Esophagus squamous epithelium (tissue), 5 donors: ENCODE measurements around the gene GABBR2. TPM values are rescaled to one million over a fixed set of nuclear protein-coding genes. Genes with fewer than 3 reads are reported as not detected.

Experiments
- DNase-seq: peaks from one replicate; lab custom pipeline; 2025; lab: John Stamatoyannopoulos, UW
- H3K27ac ChIP-seq, 4 donors: fragments of 200-600 bp; sonication (generic); one replicate each; pipeline ENCODE4 v1.5.1; 2016 to 2019; ENCODE audit warnings: mild to moderate bottlenecking in 1 of 4
- H3K27me3 ChIP-seq, 4 donors: fragments of 200-600 bp; sonication (generic); 1 replicate in 3 of 4; 2 replicates in 1 of 4; pipeline versions ENCODE4 v1.5.1 to v1.6.0; 2017 to 2021; ENCODE audit warnings: antibody characterized with exemption in 1 of 4
- H3K36me3 ChIP-seq, 3 donors: fragments of 200-600 bp; sonication (generic); one replicate each; pipeline ENCODE4 v1.5.1; 2016 to 2019
- H3K4me1 ChIP-seq, 3 donors: fragments of 200-600 bp; sonication (generic); one replicate each; pipeline ENCODE4 v1.5.1; 2017 to 2019
- H3K4me3 ChIP-seq, 4 donors: fragments of 200-600 bp; sonication (generic); 1 replicate in 3 of 4; 2 replicates in 1 of 4; pipeline ENCODE4 v1.5.1; 2016 to 2019; ENCODE audit warnings: mild to moderate bottlenecking in 2 of 4, moderate library complexity in 1 of 4
- H3K9me3 ChIP-seq, 3 donors: fragments of 200-600 bp; sonication (generic); one replicate each; pipeline ENCODE4 v1.5.1; 2016 to 2019
- POLR2A ChIP-seq, 4 donors: fragments of 450-650 bp; IDR thresholded peaks; one replicate each; pipeline ENCODE4 v1.6.1; 2017; ENCODE audit warnings: antibody characterized with exemption in 4 of 4, mild to moderate bottlenecking in 4 of 4, moderate library complexity in 3 of 4
- WGBS, 2 donors: methylation state at CpG; one replicate each; pipeline ENCODE4 v1.1.5; 2018; 5-methylcytosine and 5-hydroxymethylcytosine counted together
- intact Hi-C: fragments of 100-400 bp; cut with DNase I; formaldehyde crosslinking; loops from one replicate; pipeline ENCODE4 v1.15.0; 2022
- total RNA-seq, 4 donors: library from RNA; depleted of rRNA; stranded (reverse); fragments of >200 nt; gene quantifications; one replicate each; pipeline ENCODE4 v1.1.0, GENCODE V29; 2016
- TF ChIP-seq, protein P1 (sequence below), 6 experiments: fragments of 450-650 bp in 4 of 6; fragments of 200-600 bp in 2 of 6; sonication (generic) in 2 of 6; IDR thresholded peaks; one replicate each; pipeline ENCODE4 v1.5.1; 2016 to 2019; ENCODE audit warnings: antibody characterized with exemption in 6 of 6, mild to moderate bottlenecking in 4 of 6, moderate library complexity in 4 of 6
- donor health status: DM: yes; HTN: yes; CAD: no.

Gene GABBR2
- total RNA-seq, 4 donors from 2014 or later = not detected

DNA sequence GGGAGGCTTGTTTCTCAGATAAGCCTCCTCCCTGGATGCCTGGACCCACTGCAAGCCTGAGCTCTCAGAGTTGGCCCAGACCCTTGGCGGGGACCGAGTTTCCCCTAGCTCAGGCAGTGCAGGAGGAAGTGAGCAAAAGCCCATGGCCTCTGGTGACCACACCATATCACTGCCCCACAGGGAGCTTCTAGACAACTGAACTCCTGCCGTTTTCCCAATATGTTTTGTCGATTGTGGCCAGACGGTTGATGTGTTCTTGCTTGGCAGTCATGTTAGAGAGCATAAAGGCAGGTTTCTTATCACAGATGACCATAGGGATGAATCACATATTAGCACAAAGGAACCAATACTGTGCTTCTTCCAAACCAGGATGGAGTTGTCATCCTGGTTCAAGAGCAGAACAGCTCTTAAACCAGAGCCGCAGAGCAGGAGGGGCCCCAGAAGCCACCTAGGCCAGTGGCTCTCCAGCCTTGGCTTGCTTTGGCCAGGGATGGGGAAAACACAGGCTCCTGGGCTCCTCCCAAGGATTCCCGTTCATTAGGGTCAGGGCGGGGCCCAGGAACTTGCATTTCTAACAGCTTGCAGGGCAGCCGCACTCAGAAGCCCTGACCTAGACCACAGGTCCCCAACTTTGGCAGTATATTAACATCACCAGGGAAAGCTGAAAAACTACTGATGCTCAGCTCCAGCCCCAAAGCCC is 340.2 kb downstream of the GABBR2 start:
- 77 to 91% methylated on average over 4 to 6 of the region's 9 CpGs for WGBS, 2 donors
- no peak overlapping the region for H3K27ac ChIP-seq
- intact Hi-C loops = no loop called here
- H3K9me3 ChIP-seq = peaks cover 0 to 17% (median 11%) of the 10 kb centered on the region in 3 donors
- H3K4me3 ChIP-seq = no peak overlapping the region
- H3K36me3 ChIP-seq = no peaks in the 10 kb centered on the region
- no peak for TF ChIP-seq POLR2A (IDR thresholded peaks at IDR 0.05)
- TF ChIP-seq, protein P1, sequence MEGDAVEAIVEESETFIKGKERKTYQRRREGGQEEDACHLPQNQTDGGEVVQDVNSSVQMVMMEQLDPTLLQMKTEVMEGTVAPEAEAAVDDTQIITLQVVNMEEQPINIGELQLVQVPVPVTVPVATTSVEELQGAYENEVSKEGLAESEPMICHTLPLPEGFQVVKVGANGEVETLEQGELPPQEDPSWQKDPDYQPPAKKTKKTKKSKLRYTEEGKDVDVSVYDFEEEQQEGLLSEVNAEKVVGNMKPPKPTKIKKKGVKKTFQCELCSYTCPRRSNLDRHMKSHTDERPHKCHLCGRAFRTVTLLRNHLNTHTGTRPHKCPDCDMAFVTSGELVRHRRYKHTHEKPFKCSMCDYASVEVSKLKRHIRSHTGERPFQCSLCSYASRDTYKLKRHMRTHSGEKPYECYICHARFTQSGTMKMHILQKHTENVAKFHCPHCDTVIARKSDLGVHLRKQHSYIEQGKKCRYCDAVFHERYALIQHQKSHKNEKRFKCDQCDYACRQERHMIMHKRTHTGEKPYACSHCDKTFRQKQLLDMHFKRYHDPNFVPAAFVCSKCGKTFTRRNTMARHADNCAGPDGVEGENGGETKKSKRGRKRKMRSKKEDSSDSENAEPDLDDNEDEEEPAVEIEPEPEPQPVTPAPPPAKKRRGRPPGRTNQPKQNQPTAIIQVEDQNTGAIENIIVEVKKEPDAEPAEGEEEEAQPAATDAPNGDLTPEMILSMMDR (IDR thresholded peaks at IDR 0.05) = no peak
- H3K4me1 ChIP-seq = no peaks in the 10 kb centered on the region
- no peak for DNase-seq
- no peaks in the 10 kb centered on the region for H3K27me3 ChIP-seq

DNA sequence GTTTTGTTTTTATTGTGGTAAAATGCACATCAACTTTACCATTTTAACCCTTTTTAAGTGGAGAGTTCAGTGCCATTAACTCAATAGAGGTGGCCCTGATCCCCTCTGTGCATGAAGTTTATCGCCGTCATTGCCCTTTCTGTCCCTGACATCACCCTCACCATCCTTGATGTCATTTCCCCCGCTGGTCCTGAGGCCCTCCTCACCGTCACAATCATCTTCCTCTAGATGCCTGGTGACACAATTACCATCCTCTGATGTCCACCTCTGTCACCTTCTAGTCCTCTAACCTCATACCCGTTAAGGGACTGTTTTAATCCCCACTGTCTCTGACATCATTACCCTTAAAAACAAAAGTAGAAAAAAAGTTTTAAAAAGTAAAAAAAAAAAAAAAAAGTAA is 340.8 kb downstream of the GABBR2 start:
- Histone ChIP-seq H3K4me3 (no peak overlapping the region), H3K27me3 (no peaks in the 10 kb centered on the region), H3K27ac (no peak overlapping the region), H3K4me1 (no peaks in the 10 kb centered on the region), H3K9me3 (peaks cover 0 to 17% (median 11%) of the 10 kb centered on the region in 3 donors), H3K36me3 (no peaks in the 10 kb centered on the region)
- 75 to 77% methylated on average over 5 of the region's 5 CpGs for whole genome bisulfite sequencing, 2 donors
- no peak for DNase-seq
- intact Hi-C loops = no loop called here
- TF ChIP-seq POLR2A (IDR thresholded peaks at IDR 0.05) = no peak
- TF ChIP-seq, protein P1 (IDR thresholded peaks at IDR 0.05) = no peak

DNA sequence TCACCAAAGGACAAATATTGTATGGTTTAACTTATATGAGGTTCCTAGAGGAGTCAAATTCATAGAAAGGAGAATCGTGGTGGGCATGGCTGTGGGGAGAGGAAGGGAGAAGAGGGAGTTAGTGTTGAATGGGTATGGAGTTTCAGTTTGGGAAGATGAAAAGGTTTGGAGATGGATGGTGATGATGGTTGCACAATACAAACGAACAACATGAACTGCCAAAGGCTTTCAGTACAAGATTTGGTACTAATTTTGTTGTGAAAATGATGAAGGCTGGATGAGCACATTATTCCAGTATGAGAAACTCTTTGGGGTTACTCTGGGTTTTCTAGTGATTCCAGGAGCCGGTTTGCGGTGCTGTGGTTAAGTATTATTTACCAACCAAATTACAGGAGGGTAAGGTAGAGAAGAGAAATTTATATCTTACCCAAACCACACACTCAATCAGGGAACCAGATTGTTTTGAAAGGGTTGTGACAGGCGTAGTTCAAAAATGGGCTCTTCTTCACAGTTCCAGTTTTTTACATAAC is 341.3 kb downstream of the GABBR2 start:
- no peaks in the 10 kb centered on the region for H3K4me1 ChIP-seq
- H3K36me3 ChIP-seq = no peaks in the 10 kb centered on the region
- H3K4me3 ChIP-seq = no peak overlapping the region
- intact Hi-C loops = no loop called here
- TF ChIP-seq, protein P1 (IDR thresholded peaks at IDR 0.05) = no peak
- no peak for TF ChIP-seq POLR2A (IDR thresholded peaks at IDR 0.05)
- H3K27ac ChIP-seq = no peak overlapping the region
- H3K27me3 ChIP-seq = no peaks in the 10 kb centered on the region
- H3K9me3 ChIP-seq = peaks cover 0 to 17% (median 11%) of the 10 kb centered on the region in 3 donors
- DNase-seq = no peak
- 72% methylated on average over 5 of the region's 5 CpGs for WGBS, 2 donors

DNA sequence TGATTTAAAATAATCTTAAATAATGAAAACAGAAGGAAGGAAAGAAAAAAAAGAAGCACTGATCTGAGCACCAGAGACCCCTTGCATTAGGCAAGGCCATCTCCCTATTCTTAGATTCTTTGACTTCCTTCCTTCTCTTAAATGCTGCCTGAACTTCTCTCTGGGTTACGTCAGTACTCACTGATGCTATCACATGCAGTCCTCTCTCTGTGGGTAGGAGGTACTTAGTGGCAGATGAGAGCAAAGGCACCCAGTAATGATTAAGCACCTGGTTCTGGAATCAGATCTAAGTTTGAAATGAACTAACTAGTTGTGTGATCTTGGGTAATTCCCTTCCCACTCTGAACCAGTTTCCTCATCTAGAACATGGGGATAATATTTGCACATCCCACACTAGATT is 343.0 kb downstream of the GABBR2 start:
- TF ChIP-seq, protein P1 (IDR thresholded peaks at IDR 0.05) = no peak
- TF ChIP-seq POLR2A (IDR thresholded peaks at IDR 0.05) = no peak
- Histone ChIP-seq H3K27me3 (peaks cover 0 to 4% (median 0%) of the 10 kb centered on the region in 4 donors), H3K4me1 (no peaks in the 10 kb centered on the region), H3K27ac (no peak overlapping the region), H3K36me3 (no peaks in the 10 kb centered on the region), H3K9me3 (peaks cover 0 to 17% (median 11%) of the 10 kb centered on the region in 3 donors), H3K4me3 (no peak overlapping the region)
- 76 to 100% methylated on average over 1 of the region's 1 CpG for WGBS, 2 donors
- DNase-seq = no peak
- intact Hi-C loops = no loop called here

DNA sequence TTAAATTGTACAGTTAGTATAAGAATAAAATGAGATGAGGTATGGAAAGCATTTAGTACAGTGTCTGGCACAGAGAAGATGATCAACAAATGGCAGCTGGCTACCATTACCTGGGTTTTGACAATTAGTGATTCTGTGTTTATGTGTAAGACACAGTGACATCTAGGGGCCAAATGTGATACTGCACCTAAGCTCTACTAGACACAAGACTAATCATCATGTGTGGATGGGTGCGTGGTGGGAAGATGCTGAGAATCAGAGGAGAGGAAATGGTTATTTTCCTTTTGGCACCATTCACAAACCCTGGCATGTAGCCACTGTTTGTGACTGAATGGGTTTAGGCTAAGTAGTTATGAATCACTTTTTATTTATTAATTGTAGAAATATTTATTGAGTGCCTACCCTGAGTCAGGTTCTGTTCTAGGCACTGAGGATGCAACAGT is 343.5 kb downstream of the GABBR2 start:
- 79 to 81% methylated on average over 1 of the region's 1 CpG for WGBS, 2 donors

More for the DNA sequence above, 343.5 kb downstream of the GABBR2 start:
- Histone ChIP-seq H3K4me3 (no peak overlapping the region), H3K36me3 (no peaks in the 10 kb centered on the region), H3K9me3 (peaks cover 0 to 17% (median 11%) of the 10 kb centered on the region in 3 donors), H3K4me1 (no peaks in the 10 kb centered on the region), H3K27ac (no peak overlapping the region), H3K27me3 (peaks cover 0 to 9% (median 0%) of the 10 kb centered on the region in 4 donors)
- no peak for DNase-seq
- TF ChIP-seq, protein P1 (IDR thresholded peaks at IDR 0.05) = peak in 3 of 6 experiments; percentile 6 to 53 (median 17)
- no peak for TF ChIP-seq POLR2A (IDR thresholded peaks at IDR 0.05)
- intact Hi-C loops = no loop called here
